ENCODE results near the gene NFATC3. TPM values are rescaled to one million over a fixed set of nuclear protein-coding genes. Genes with fewer than 3 reads are reported as not detected.
A peak's percentile ranks its signal among the peaks of the same experiment; 100 is the strongest.

NFATC3 gene
- total RNA-seq, 1 donor from 2014 or later = 23.2 TPM

- no peak for DNase-seq
Observed at GRCh38 chr16:68251832-68252231, 166.7 kb downstream of the NFATC3 start.

- DNase-seq = no peak
Observed at GRCh38 chr16:68252383-68252782, 167.2 kb downstream of the NFATC3 start.

- DNase-seq = no peak
Observed at GRCh38 chr16:68253721-68254120, 168.6 kb downstream of the NFATC3 start.

- no peak for DNase-seq
Observed at GRCh38 chr16:68255712-68256111, 170.5 kb downstream of the NFATC3 start.

- peak; percentile 26 for DNase-seq
Observed at GRCh38 chr16:68257251-68257905, 172.2 kb downstream of the NFATC3 start.

- DNase-seq = no peak
Observed at GRCh38 chr16:68257906-68258800, 173.0 kb downstream of the NFATC3 start.

GRCh38 chr16:68259007-68259825 lies 174.0 kb downstream of the NFATC3 start:
- DNase-seq = no peak

- DNase-seq = no peak
Observed at GRCh38 chr16:68263559-68264127, 178.5 kb downstream of the NFATC3 start.

GRCh38 chr16:68264128-68265077 lies 179.2 kb downstream of the NFATC3 start, which contains the start of gene SLC7A6:
TSS of gene SLC7A6 (plus strand) at chr16:68264526. CDS start at chr16:68274727, 10,201 bp downstream.
- peak; percentile 35 for DNase-seq

GRCh38 chr16:68265078-68265920 lies 180.1 kb downstream of the NFATC3 start:
- no peak for DNase-seq

GRCh38 chr16:68267612-68268405 lies 182.6 kb downstream of the NFATC3 start:
- no peak for DNase-seq

- DNase-seq = no peak
Observed at GRCh38 chr16:68269793-68270192, 184.6 kb downstream of the NFATC3 start.

GRCh38 chr16:68270353-68270752 lies 185.2 kb downstream of the NFATC3 start:
- no peak for DNase-seq

GRCh38 chr16:68272507-68273209 lies 187.5 kb downstream of the NFATC3 start:
- DNase-seq = no peak

GRCh38 chr16:68273459-68273858 lies 188.3 kb downstream of the NFATC3 start:
- no peak for DNase-seq

- no peak for DNase-seq
Observed at GRCh38 chr16:68273896-68274295, 188.7 kb downstream of the NFATC3 start.

- DNase-seq = no peak
Observed at GRCh38 chr16:68274441-68274840, 189.3 kb downstream of the NFATC3 start.

- DNase-seq = no peak
Observed at GRCh38 chr16:68275611-68276191, 190.5 kb downstream of the NFATC3 start.

Measured in occipital lobe (tissue), 2 donors.